Measurements from ENCODE around the gene SHLD2. TPM values are rescaled to one million over a fixed set of nuclear protein-coding genes. Genes with fewer than 3 reads are reported as not detected.

Gene SHLD2
- total and polyA plus RNA-seq, 2 of the 13 experiments (the other 11 are each of a cell fraction or from before 2014, with no cell fraction given) = 25.7 to 53.7 TPM

DNA sequence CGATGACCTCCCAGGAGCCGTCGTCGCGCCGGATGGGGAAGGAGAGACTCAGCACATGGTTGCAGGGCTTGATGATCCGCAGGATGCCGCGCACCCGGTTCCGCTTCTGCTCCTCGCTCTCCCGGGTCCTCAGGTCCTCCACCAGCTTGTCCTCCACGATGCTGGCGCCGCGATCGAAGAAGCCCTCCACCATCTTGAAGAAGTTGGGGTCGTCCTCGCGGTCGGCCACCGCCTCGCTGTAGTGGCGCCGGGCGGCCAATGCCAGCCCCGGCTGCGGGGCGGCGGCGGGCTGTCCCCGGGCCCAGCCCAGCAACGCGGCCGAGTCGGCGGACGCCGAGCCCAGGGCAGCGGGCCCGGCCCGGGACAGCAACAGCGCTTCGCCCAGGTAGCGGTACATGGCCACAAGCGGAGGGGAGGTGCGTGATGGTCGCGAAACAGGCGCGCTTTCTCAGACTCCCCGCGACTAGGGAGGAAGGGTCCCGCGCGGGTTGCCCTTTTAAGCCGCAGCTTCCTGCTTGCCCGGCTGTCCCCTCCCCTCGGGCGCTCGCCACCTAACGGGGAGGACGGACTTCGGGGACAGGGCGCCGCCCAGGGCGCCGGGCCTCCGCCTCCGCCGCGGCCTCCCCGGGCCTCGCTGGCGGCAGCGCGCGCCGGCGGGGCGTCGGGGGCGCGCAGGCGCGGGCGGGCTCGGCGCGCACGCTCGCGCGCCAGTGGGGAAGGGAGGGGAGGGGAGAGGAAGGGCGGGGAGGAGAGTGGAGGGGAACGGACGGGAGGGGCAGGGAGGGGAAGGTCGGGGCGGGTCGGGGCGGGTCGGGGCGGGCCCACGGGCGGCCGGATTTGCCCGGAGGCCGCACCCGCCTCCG is at the start of gene SHLD2, which contains the start of gene GLUD1 (continued):
- TF ChIP-seq ZNF644 (CRISPR knock-in tag; IDR thresholded peaks at IDR 0.05; ENCODE audit: low read depth) (no peak), SMARCC2 (IDR thresholded peaks at IDR 0.05) (no peak), ISX (CRISPR knock-in tag; conservative IDR thresholded peaks at IDR 0.05) (no peak), ZNF790 (CRISPR knock-in tag; IDR thresholded peaks at IDR 0.05; ENCODE audit: borderline replicate concordance) (0 out of 2 replicates have a peak, but pooled peaks have one; percentile 77), LRRFIP1 (CRISPR knock-in tag; conservative IDR thresholded peaks at IDR 0.05) (no peak), ZNF768 (CRISPR knock-in tag; IDR thresholded peaks at IDR 0.05) (peak; percentile 29; the same call in 1 of the 2 replicates), ZNF660 (CRISPR knock-in tag; IDR thresholded peaks at IDR 0.05; ENCODE audit: borderline replicate concordance, low read depth) (no peak), ZSCAN12 (CRISPR knock-in tag; IDR thresholded peaks at IDR 0.05) (no peak), ZNF564 (CRISPR knock-in tag; IDR thresholded peaks at IDR 0.05) (no peak), HNRNPLL (IDR thresholded peaks at IDR 0.05; ENCODE audit: low read depth, low read length, poor library complexity, severe bottlenecking) (no peak), ZNF318 (CRISPR knock-in tag; IDR thresholded peaks at IDR 0.05) (no peak), ZNF282 (IDR thresholded peaks at IDR 0.05; ENCODE audit: partially characterized antibody) (no peak), YEATS4 (CRISPR knock-in tag; IDR thresholded peaks at IDR 0.05; ENCODE audit: borderline replicate concordance) (0 out of 2 replicates have a peak, but pooled peaks have one; percentile 13), ZC3H13 (CRISPR knock-in tag; IDR thresholded peaks at IDR 0.05) (peak; percentile 65)
- TF ChIP-seq, protein P1, sequence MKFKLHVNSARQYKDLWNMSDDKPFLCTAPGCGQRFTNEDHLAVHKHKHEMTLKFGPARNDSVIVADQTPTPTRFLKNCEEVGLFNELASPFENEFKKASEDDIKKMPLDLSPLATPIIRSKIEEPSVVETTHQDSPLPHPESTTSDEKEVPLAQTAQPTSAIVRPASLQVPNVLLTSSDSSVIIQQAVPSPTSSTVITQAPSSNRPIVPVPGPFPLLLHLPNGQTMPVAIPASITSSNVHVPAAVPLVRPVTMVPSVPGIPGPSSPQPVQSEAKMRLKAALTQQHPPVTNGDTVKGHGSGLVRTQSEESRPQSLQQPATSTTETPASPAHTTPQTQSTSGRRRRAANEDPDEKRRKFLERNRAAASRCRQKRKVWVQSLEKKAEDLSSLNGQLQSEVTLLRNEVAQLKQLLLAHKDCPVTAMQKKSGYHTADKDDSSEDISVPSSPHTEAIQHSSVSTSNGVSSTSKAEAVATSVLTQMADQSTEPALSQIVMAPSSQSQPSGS (CRISPR knock-in tag; IDR thresholded peaks at IDR 0.05) = peak; percentile 49; the same call in 1 of the 2 replicates
- TF ChIP-seq, protein P2, sequence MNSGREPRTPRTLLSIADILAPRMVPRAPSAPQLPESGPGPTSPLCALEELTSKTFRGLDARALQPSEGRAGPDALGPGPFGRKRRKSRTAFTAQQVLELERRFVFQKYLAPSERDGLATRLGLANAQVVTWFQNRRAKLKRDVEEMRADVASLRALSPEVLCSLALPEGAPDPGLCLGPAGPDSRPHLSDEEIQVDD (CRISPR knock-in tag; IDR thresholded peaks at IDR 0.05; ENCODE audit: borderline replicate concordance) = no peak
